Common myeloid progenitor, CD34-positive (primary cell): ENCODE measurements around the gene SLC5A5. TPM values are rescaled to one million over a fixed set of nuclear protein-coding genes. Genes with fewer than 3 reads are reported as not detected.
A peak's percentile ranks its signal among the peaks of the same experiment; 100 is the strongest.

Source experiments
- CTCF ChIA-PET: fragments of 350-600 bp; sonication (Branson Sonifier 250); formaldehyde crosslinking; loops from one replicate; lab custom pipeline; 2021; ENCODE audit warnings: antibody characterized with exemption; lab: Charles Lee
- POLR2A ChIA-PET: fragments of 350-600 bp; sonication (Branson Sonifier 250); formaldehyde crosslinking; loops from one replicate; lab custom pipeline; 2021; ENCODE audit warnings: antibody characterized with exemption; lab: Charles Lee
- DNase-seq, 3 donors: peaks; one replicate each; pipeline versions ENCODE4 v3.0.0 to v3.0.0-alpha.2; 2013
- H3K27ac ChIP-seq, 2 experiments: 1 replicate in 1 of 2; 2 replicates in 1 of 2; pipeline ENCODE4 v1.7.0; 2013; ENCODE audit warnings: inconsistent platforms in 2 of 2, low read length in 2 of 2, mild to moderate bottlenecking in 2 of 2, low read depth in 1 of 2, moderate library complexity in 1 of 2; ENCODE audit not compliant: severe bottlenecking in 2 of 2, insufficient read depth in 1 of 2, poor library complexity in 1 of 2
- H3K27me3 ChIP-seq, 5 experiments: replicated peaks in 2 of 5; 1 replicate in 3 of 5; 2 replicates in 2 of 5; pipeline versions ENCODE4 v1.6.1 to v1.7.0; 2013; ENCODE audit warnings: low read length in 4 of 5, mild to moderate bottlenecking in 2 of 5, moderate library complexity in 2 of 5, inconsistent platforms in 1 of 5; ENCODE audit not compliant: insufficient read depth in 5 of 5, control insufficient read depth in 4 of 5
- H3K36me3 ChIP-seq, 4 experiments: 1 replicate in 2 of 4; 2 replicates in 2 of 4; pipeline versions ENCODE4 v1.6.1 to v1.7.0; 2013; ENCODE audit warnings: low read length in 3 of 4, control low read depth in 1 of 4, mild to moderate bottlenecking in 1 of 4; ENCODE audit not compliant: control insufficient read depth in 4 of 4, insufficient read depth in 4 of 4
- H3K4me1 ChIP-seq, 4 experiments: 1 replicate in 3 of 4; 2 replicates in 1 of 4; pipeline versions ENCODE4 v1.6.1 to v1.7.1; 2013; ENCODE audit warnings: low read length in 3 of 4, mild to moderate bottlenecking in 3 of 4, control low read depth in 1 of 4, inconsistent platforms in 1 of 4, moderate library complexity in 1 of 4; ENCODE audit not compliant: control insufficient read depth in 4 of 4, insufficient read depth in 4 of 4; ENCODE audit errors: control extremely low read depth in 1 of 4
- H3K4me3 ChIP-seq, 7 experiments: 1 replicate in 4 of 7; 2 replicates in 3 of 7; pipeline versions ENCODE4 v1.5.1 to v1.7.0; 2013; ENCODE audit warnings: mild to moderate bottlenecking in 7 of 7, low read length in 6 of 7, moderate library complexity in 6 of 7, inconsistent platforms in 2 of 7, low read depth in 2 of 7, control low read depth in 1 of 7; ENCODE audit not compliant: insufficient read depth in 4 of 7, control insufficient read depth in 1 of 7; ENCODE audit errors: extremely low read depth in 1 of 7
- H3K9me3 ChIP-seq, 5 experiments: 1 replicate in 4 of 5; 2 replicates in 1 of 5; pipeline versions ENCODE4 v1.6.1 to v1.7.1; 2013; ENCODE audit warnings: low read length in 4 of 5, mild to moderate bottlenecking in 2 of 5, inconsistent platforms in 1 of 5, low read depth in 1 of 5, moderate library complexity in 1 of 5; ENCODE audit not compliant: control insufficient read depth in 4 of 5, insufficient read depth in 2 of 5; ENCODE audit errors: control extremely low read depth in 1 of 5
- WGBS: methylation state at CpG from one replicate; pipeline ENCODE4 v1.1.5; 2013; ENCODE audit not compliant: insufficient coverage; 5-methylcytosine and 5-hydroxymethylcytosine counted together
- polyA plus RNA-seq: library from polyadenylated mRNA; unstranded; fragments of 120-200 nt; gene quantifications from one replicate; pipeline ENCODE4 v1.2.1, GENCODE V29; 2013

The SLC5A5 gene
- polyA plus RNA-seq, result 0.53 TPM

DNA sequence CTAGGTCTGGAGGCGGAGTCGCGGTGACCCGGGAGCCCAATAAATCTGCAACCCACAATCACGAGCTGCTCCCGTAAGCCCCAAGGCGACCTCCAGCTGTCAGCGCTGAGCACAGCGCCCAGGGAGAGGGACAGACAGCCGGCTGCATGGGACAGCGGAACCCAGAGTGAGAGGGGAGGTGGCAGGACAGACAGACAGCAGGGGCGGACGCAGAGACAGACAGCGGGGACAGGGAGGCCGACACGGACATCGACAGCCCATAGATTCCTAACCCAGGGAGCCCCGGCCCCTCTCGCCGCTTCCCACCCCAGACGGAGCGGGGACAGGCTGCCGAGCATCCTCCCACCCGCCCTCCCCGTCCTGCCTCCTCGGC lies at the start of gene SLC5A5:
TSS of gene SLC5A5 (plus strand) at position 68 of the 373 bp plus-strand sequence. CDS start 375 bp downstream, outside the sequence.
- POLR2A ChIA-PET, result interaction anchor here (0.9 to 1.5 kb wide), 3 partner anchors 12 to 61 kb away, joined by 3 to 6 read pairs (median 5); partner anchors contain the start of genes CCDC124 and RPL18A
- H3K36me3 ChIP-seq, result no peaks in the 10 kb centered on the region

GRCh38 chr19:17824339-17824738 lies 47.4 kb upstream of the SLC5A5 start:
- H3K4me1 ChIP-seq, result peaks cover 0 to 4% (median 1%) of the 10 kb centered on the region in 4 experiments
- ChIA-PET CTCF (interaction anchor here (1.0 to 1.6 kb wide), 3 partner anchors 21 to 166 kb away, joined by 3 to 5 read pairs (median 4); partner anchors contain the start of gene RPL18A), POLR2A (no interaction called here)
- no peak overlapping the region for H3K4me3 ChIP-seq
- DNase-seq, result no peak
- no peak overlapping the region for H3K27ac ChIP-seq
- H3K9me3 ChIP-seq, result no peaks in the 10 kb centered on the region
- H3K27me3 ChIP-seq, result no peaks in the 10 kb centered on the region
- WGBS, result 93% methylated on average over 3 of the region's 8 CpGs
- H3K36me3 ChIP-seq, result peaks cover 4 to 32% (median 21%) of the 10 kb centered on the region in 4 experiments

More for the DNA sequence above, at the start of gene SLC5A5:
- CTCF ChIA-PET, result interaction anchor here (0.8 to 4.3 kb wide), 4 partner anchors 11 to 63 kb away, joined by 3 to 36 read pairs (median 16); partner anchors contain the start of genes CCDC124 and RPL18A
- Histone ChIP-seq H3K27ac (no peak within 1 kb of the TSS), H3K4me1 (peaks cover 0 to 27% (median 18%) of the 10 kb centered on the region in 4 experiments), H3K4me3 (peak within 1 kb of the TSS in 6 of 7 experiments; percentile 26 to 74 (median 59)), H3K9me3 (no peaks in the 10 kb centered on the region), H3K27me3 (peaks cover 0 to 20% (median 8%) of the 10 kb centered on the region in 5 experiments)
- peak in 2 of 3 donors; percentile 52 to 64 for DNase-seq
- WGBS, result 0% methylated on average over 15 of the region's 26 CpGs

DNA sequence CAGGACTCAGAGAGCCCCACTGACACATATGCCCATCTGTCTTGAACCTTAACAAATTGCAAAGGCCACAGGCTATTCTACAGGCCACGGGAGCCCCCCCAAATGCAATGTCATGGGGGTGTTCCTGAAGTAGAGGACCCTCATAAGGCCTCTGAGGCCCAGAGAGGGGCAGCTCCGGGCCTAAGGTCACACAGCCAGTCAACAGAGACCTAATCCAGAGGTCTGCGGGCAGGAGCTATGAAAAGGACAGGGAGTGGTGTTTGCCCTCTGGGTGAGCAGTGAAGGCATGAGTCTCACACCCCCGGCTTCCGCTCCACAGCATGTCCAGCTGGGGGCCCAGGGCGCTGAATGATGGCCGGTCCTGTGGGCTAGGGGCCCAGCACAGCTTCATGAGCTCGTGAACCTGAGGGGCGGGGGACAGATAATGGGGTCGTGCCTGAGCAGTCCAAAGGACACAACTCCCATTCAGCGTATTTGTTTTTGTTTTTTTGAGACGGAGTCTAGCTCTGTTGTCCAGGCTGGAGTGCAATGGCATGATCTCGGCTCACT lies 45.2 kb upstream of the SLC5A5 start:
- Histone ChIP-seq H3K27ac (no peak overlapping the region), H3K4me3 (no peak overlapping the region), H3K9me3 (peaks cover 0 to 4% (median 0%) of the 10 kb centered on the region in 5 experiments), H3K27me3 (no peaks in the 10 kb centered on the region), H3K36me3 (peaks cover 12 to 50% (median 33%) of the 10 kb centered on the region in 4 experiments), H3K4me1 (peaks cover 0 to 4% (median 1%) of the 10 kb centered on the region in 4 experiments)
- ChIA-PET CTCF (interaction anchor here (1.2 kb wide), 1 partner anchor 24 kb away, joined by 3 read pairs; no protein-coding TSS in a partner anchor), POLR2A (interaction anchor here (0.9 kb wide), 1 partner anchor 21 kb away, joined by 4 read pairs; the partner anchor contains the start of gene JAK3)
- 94% methylated on average over 12 of the region's 13 CpGs for WGBS
- no peak for DNase-seq

DNA sequence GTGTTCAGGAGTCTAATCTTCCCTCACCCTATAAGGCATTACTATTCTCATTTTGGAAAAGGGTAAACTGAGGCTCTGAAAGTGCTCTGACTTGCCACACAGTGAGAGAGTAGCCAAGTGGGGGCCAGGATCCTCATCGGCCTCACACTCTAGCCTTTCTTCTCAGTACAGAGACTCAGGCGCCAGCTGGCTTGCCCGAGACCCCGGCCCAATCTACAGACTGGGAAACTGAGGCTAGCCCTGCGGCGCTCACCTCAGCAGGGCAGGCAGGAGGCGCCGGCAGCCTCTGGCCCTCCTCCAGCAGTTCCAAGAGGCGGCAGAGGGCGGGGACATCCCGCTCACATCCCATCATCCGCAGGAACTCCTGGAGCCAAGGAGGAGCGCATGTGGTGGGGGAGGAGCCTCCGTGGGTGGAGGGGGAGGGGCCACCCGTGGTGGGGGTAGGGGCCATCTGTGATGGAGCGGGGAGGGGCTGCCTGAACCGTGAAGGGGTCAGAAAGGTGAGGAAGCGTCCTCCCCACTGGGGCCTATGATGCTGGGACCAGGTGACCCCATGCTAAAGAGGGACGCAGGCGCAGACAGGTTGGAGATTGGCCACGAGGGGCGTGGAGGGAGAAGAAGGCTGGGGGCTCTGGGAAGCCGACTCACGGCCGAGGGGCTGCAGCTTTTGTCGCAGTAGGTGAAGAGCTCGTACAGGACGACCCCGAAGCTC lies 41.7 kb upstream of the SLC5A5 start:
- Histone ChIP-seq H3K27ac (no peak overlapping the region), H3K4me1 (peaks cover 0 to 4% (median 1%) of the 10 kb centered on the region in 4 experiments), H3K36me3 (peaks cover 19 to 73% (median 53%) of the 10 kb centered on the region in 4 experiments), H3K27me3 (no peaks in the 10 kb centered on the region), H3K4me3 (no peak overlapping the region), H3K9me3 (peaks cover 0 to 4% (median 0%) of the 10 kb centered on the region in 5 experiments)
- WGBS, result 95% methylated on average over 27 of the region's 29 CpGs
- ChIA-PET POLR2A (interaction anchor here (0.5 kb wide), 1 partner anchor 149 kb away, joined by 3 read pairs; no protein-coding TSS in a partner anchor), CTCF (interaction anchor here (0.6 to 1.1 kb wide), 6 partner anchors 10 to 89 kb away, joined by 3 to 4 read pairs (median 3); partner anchors contain the start of gene JAK3)
- no peak for DNase-seq

GRCh38 chr19:17830567-17831418 lies 41.0 kb upstream of the SLC5A5 start:
- POLR2A ChIA-PET, result interaction anchor here (0.5 to 1.0 kb wide), 2 partner anchors 17 to 149 kb away, joined by 3 to 4 read pairs; partner anchors contain the start of gene JAK3
- DNase-seq, result peak; percentile 73 to 81 (median 74)

DNA sequence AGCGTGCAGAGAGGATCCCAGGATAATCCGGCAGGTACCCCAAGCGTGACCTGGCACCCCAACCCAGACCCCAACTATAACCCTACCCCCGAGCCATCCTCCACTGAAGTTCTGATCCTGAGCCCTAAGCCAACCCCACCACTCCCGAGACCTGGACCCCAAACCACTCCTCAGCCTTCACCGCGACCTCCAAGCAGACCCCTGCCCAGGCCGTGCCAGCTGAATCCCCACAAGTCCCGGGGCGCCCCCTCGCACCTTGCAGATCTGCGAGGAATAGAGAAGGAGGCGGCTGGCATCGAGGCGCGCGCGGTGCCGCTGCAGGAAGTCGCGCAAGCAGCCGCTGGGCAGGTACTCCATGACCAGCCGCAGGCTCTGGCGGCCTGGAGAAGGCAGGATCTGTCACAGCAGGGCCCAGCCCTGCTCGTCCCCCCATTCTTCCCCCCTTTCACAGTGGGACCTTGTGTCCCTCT lies 40.3 kb upstream of the SLC5A5 start:
- DNase-seq, result no peak
- ChIA-PET CTCF (interaction anchor here (1.1 to 1.4 kb wide), 3 partner anchors 12 to 17 kb away, joined by 3 to 6 read pairs (median 5); partner anchors contain the start of gene JAK3), POLR2A (interaction anchor here (1.0 kb wide), 1 partner anchor 17 kb away, joined by 4 read pairs; the partner anchor contains the start of gene JAK3)
- H3K4me3 ChIP-seq, result no peak overlapping the region
- H3K27me3 ChIP-seq, result no peaks in the 10 kb centered on the region
- no peak overlapping the region for H3K27ac ChIP-seq
- H3K9me3 ChIP-seq, result peaks cover 0 to 4% (median 0%) of the 10 kb centered on the region in 5 experiments
- H3K36me3 ChIP-seq, result peaks cover 25 to 81% (median 59%) of the 10 kb centered on the region in 4 experiments
- H3K4me1 ChIP-seq, result peaks cover 0 to 4% (median 1%) of the 10 kb centered on the region in 4 experiments
- 95% methylated on average over 18 of the region's 25 CpGs for WGBS

More at GRCh38 chr19:17830567-17831418, 41.0 kb upstream of the SLC5A5 start:
- 95% methylated on average over 31 of the region's 50 CpGs for WGBS
- Histone ChIP-seq H3K4me1 (peaks cover 0 to 4% (median 1%) of the 10 kb centered on the region in 4 experiments), H3K4me3 (no peak overlapping the region), H3K27ac (no peak overlapping the region), H3K9me3 (peaks cover 0 to 4% (median 0%) of the 10 kb centered on the region in 5 experiments), H3K36me3 (peaks cover 24 to 77% (median 56%) of the 10 kb centered on the region in 4 experiments), H3K27me3 (no peaks in the 10 kb centered on the region)
- CTCF ChIA-PET, result interaction anchor here (1.0 to 1.1 kb wide), 3 partner anchors 11 to 25 kb away, joined by 3 read pairs; partner anchors contain the start of gene JAK3
